ENCODE results near the gene JUP.

The JUP gene

DNA sequence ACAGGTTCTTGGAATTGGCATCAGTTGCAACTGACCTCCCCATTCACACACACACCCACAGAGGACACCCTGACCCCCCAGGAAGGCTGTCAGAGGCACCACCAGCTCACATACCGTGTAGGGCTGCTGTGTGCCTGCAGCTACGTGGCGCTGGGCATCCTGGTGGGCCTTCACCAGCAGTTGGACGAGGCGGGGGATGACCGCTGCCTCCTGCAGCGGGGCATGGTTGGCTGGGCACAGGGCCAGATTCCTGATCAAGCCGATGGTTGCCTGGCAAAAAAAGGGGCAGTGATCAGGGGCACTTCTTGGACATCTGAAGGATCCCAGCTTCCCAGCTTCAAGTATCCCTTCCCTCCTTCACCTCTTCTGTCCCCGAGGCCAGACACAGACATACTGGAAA is 27.9 kb downstream of the JUP start:
- no peak for DNase-seq (ENCODE audit: low read depth)

DNA sequence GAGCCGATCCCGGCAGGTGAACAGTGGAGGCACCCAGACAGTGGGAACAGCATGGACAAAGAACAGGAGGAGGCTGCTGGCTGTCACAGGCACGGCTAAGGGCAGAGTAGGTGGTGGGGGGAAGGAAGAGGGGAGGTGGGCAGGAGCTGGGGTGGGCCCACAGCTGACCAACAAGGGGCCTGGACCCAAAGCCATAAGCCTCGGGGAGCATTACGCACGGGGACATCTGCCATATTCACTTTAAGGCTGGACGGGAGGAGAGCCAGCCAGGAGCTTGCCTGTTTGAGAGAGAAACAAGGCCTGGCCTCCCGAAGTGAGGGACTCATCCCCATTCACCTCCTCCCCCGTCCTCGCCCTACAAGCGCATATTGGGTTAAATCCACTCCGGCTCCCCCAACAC is 32.4 kb downstream of the JUP start:
- no peak for DNase-seq (ENCODE audit: low read depth)

DNA sequence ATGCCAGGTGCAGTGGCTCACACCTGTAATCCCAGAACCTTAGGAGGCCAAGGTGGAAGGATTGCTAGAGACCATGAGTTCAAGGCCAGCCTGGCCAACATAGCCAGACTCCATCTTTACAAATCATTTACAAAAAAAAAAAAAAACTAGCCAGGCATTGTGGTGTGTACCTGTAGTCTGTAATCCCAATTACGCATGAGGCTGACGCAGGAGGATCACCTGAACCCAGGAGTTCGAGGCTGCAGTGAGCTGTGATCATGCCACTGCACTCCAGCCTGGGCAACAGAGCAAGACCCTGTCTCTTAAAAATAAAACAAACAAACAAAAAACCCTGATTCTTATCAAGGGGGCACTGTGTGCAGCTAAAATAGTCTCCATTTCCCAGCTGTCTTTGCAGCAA is 35.2 kb downstream of the JUP start:
- no peak for DNase-seq (ENCODE audit: low read depth)

DNA sequence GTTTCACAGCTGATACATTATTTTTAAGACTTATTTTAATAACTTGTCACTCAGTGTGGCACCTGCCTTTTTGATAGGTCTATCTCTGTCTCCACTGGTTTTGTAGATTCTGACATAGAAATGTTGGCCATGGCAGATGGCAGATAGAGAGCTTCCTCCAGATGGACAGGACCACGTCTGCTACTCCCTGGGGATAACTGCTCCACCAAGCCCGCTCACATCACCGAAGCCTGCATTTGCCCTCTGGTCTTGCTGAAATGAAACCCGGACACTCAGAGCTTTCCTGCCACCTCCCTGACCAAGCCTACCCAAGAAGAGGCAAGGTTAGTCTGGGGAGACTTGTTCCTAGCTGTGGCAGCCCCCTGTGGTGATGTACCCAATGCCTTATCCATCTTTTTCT is 35.6 kb downstream of the JUP start:
- DNase-seq (ENCODE audit: low read depth) = no peak

DNA sequence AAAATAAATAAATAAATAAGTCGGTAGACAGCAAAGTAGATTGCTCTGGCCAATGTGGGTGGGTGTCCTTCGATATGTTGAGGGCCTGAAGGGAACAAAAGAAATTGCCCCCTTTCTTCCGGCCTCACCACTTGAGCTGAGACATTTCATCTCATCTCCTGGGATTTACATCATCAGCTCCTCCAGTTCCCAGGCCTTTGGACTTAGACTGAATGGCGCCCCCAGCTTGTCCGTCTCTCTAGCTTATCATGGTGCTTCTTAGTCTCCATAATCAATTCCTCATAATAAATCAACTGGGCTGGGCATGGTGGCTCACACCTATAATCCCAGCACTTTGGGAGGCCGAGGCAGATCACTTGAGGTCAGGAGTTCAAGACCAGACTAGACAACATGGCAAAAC is 38.2 kb downstream of the JUP start:
- no peak for DNase-seq (ENCODE audit: low read depth)

DNA sequence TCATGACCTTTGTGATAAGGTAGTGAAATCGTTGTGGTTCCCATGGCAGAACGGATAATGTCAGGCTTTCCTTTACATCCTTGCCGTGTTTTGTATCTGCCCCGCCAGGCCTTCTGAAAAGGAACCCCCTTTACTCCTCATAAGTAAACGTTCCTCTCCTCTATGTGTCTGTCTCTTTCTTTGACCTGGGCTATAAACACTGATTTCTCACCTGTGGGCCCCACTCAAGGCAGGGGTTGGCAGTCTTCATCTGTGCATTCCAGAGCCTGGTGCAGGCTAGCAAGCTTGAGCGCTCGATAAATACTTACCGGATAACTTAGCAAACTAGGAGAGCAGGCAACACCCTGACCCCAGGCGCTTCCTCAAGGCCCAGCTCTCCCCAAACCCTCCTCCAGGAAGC is 44.8 kb downstream of the JUP start:
- DNase-seq (ENCODE audit: low read depth) = no peak

DNA sequence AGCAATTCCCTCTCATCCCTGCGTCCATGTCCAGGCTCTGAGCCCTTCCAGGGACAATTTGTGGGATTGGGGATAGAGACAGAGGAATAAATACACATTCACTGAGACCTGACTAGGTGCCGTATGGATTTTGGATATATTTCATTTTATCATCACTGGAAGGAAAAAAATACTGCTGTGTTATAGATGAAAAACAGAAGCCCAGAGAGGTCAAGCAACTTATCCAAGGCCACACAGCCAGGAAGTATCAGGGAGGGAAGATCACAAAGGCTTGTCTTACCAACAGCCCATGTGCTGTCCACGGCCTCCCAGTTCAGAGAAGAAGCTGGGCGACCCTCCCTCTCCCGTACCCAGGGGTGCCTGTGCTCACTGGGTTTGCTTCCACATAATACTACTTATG is 46.0 kb downstream of the JUP start:
- no peak for DNase-seq (ENCODE audit: low read depth)

DNA sequence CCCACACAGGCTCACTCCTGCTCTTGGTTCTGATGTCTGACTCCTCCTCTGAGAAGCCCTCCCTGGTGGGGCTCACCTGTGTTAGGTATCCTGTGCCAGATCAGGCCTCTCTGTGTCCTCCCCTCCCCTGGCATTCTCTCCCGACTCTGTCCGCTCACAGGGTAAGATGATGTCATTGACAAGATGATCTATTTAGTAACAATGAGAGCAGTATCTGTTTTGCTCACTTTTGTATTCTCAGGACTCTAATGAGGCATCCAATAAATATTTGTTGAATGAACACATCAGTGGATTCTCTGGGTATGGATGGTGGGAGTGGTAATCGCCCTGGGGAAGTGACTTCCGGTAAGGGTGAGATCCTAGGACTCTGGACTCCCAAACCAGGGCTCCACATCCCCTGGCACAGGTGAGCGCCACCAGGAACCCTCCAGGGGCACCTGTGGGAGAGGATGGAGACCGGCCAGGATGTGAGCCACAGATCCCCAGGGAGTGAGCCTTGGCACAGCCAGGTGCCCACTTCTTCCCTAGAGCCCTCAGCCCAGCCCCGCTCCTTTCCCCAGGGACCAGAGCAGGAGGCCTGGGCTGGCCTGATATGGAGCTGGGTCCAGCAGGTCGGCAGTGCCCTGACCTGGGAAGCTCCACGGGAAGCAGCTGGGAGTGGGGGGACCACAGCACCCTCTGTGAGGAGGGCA is 46.7 kb downstream of the JUP start:
- no peak for DNase-seq (ENCODE audit: low read depth)

DNA sequence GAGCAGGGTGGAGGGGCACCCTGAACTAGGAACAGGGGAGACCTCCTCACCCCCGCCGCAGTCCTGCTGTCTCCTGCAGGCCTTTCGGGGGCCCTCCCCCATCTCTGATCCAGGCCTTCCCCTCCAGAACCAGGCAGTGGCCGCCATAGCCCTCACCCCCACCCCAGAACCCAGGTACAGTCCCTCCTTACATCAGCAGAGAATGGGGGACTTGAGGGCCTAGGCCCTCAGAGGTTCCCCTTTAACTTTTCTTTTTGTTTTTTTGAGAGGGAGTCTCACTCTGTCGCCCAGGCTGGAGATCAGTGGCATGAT is 47.8 kb downstream of the JUP start:
- DNase-seq (ENCODE audit: low read depth) = no peak

DNA sequence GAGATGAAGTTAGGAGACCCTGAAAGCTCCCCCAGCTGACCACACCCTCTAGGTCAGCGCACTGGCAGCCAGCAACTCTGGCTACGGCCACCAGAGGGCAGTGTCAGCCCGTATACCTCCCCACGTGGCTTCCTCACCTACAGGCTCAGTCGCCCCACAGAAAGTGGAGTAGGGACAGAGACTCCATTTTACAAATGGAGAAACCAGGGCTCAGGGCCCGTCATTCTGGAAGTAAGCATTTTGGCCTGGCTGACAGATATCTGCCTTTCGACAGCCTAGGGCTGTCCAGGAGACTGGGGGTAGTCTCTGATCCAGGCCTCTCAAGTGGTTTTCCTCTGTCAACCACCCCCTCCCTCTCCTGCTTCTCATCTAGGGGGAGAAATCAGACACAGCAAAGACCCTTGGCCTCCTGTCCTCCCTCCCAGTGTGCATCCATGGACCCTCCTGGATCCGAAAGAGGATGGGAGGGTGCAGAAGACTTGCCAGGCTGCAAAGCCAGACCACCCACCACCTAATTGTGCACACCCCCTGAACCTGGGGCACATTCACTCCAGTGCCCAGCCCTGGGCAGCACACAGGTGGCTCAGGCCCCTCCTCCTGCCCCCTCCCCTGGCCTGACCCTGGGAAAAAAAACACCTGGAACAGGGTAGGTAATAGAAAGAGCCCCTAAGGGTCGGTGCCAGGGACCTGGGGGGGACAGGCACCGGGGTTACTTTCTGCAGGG is 48.3 kb downstream of the JUP start:
- DNase-seq (ENCODE audit: low read depth) = peak; percentile 79

DNA sequence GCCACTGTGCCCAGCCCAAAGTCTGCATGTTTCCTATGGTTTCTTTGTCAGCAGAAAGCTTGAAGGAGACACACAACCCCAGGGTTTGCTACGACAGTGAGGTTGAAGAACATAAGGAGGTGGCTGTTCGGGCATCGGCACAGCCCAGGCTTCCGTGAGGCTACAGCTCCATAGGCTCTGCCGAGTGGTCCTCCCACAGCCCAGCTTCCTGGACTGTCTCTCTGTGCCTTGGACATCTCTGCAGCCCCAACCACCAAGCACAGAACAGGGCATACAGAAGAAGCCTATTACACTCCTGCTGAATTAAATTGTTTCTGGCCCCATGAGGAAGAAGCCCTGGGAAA is 48.9 kb downstream of the JUP start:
- no peak for DNase-seq (ENCODE audit: low read depth)

DNA sequence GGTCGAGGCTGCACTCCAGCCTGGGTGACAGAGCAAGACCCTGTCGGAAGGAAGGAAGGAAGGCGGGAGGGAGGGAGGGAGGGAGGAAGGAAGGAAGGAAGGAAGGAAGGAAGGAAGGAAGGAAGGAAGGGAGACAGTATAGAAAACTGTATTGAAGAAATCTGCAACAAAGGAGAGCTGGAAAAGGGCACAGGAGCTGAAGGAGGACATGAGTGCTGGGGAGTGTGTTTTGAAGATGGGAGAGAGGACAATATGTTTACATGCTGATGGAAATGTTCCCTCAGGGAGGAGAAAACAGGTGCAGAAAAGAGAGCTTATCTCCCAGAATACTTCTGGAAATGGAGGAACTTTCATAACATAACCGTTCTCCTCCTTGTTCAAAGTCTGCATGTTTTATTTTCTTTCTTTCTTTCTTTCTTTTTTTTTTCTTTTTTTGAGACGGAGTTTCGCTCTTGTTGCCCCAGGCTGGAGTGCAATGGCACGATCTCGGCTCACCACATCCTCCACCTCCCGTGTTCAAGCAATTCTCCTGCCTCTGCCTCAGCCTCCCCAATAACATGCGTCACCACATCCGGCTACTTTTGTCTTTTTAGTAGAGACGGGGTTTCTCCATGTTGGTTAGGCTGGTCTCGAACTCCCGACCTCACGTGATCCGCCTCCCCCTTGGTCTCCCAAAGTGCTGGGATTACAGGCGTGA is 49.4 kb downstream of the JUP start:
- no peak for DNase-seq (ENCODE audit: low read depth)

DNA sequence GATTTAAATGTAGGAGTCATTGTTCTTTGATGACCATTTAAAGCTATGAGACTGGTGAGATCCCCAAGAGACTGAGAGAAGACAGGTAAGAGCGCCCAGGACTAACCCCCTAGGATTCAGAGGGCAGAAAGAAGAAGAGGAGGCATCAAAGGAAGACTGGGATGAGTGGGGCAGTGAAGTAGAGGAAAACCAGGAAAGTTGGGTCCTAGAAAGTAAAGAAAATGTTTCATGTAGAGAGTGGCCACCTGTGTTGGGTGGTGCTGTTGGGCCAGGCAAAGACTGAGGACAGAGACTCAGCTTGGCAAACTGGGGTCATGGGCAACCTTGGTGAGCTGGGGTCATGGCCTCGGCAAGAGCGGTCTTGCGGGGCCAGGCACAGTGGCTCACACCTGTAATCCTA is 50.8 kb downstream of the JUP start:
- DNase-seq (ENCODE audit: low read depth) = no peak

DNA sequence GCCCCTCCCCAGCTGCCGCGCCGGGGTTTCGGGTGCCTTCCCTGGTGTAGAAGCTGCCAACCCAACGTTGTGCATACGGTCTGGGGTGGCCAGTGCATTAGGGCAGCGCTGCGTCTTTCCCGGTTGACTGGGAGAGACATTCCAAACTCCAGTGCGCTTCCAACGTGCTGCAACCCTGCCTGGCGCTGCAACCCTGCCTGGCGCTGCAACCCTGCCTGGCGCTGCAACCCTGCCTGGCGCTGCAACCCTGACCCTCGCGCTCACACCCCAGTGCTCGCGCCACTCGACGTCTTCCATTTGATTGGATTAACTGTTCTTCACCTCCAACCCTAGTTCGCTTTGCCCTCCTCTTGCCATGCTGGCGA is 51.6 kb downstream of the JUP start:
- DNase-seq (ENCODE audit: low read depth) = no peak

DNA sequence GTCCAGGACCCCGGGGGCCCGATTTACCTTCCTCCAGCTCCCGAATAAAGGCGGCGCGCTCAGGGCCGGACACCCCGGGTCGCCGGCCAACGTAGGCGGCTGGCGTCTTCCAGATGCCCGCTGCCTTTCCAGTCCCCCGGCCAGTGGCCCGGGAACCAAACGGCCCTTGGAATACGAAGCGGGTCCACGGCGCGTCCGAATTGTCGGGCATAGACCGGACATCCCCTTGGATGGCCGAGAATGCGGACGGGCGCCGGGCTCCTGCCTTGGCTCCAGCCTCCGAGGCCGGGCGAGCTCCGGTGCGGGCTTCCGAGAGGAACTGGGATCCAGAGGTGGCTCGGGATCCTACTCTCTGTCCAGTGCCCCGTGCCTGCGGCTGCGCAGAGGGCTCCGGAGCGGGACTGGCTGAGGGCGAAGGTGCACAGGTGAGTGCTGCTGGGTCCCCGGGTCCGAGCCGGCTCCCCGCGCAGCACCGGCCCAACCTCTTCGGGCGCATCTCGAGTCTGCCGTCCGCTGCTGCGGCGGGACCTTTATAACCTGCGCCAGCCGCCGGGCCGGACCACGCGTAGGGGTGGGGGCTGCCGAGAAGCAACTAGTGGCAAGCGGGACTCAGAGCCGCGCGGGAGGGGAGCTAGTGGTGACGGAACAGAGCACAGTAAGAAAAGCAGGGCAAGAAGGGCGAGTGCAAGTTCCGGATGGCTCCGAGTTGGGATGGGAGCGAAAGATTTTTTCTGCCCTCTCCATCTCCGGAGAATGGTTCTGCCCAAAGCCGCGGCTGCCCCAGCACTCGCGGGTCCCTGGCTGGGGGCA is 52.2 kb downstream of the JUP start, which contains the start of gene HAP1:
TSS of gene HAP1 (minus strand) at position 505 of the 810 bp plus-strand sequence. CDS start at position 496, 9 bp downstream.
- no peak for DNase-seq (ENCODE audit: low read depth)

DNA sequence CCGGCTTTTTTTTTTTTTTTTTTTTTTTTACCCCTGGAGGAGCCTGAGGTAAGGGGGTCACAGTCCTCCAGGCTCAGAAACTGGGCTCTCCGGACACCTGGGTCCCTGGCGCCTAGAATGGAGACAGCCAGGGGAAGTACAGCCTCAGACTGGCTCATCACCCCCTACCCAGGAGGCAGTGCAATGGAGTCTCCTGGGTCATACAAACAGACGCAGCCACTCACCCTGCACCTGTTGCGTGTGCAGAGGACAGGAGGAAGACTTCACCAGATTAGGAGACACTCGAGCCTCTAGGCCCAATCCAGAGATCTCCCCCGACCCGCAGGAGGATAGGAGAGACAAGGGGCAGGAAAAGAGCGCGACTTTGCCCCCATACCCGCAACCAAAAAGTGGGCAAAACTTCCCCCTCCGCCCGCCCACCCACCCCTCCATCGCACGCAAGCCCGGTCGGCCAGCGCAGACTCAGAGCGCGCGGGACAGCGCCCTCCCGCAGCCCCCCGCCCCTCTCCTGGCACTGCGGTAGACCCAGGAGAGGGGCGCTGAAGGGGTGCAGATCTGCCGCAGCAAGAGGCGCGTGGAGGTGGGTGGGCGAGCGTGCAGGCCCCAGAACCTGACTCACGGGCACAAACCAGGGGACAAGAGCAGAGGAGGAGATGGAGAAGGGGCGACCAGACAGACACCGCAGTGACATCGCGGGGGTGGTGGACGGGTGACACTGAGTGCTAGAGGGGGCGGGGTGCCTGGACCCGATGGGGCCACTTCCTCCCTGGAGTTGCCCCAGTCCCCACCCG is 53.0 kb downstream of the JUP start:
- no peak for DNase-seq (ENCODE audit: low read depth)

DNA sequence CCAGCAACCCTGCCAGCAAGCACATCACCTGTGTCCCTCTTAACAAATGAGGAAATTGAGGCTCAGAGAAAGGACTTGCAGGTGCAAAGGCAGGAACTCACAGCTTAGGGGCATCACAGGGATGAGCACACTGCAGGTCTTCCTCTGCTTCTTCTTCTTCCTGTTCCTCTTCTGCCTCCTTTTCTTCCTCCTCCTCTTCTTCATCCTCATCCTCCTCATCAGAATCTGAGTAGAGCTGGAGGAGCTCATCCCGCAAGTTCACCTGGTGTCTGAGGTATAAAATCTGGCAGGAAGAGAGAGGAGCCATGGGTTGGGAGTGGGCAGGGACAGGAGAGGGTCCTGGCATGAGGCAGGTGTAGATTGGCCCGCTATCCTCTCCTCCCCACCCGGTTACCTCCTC is 54.7 kb downstream of the JUP start:
- no peak for DNase-seq (ENCODE audit: low read depth)

DNA sequence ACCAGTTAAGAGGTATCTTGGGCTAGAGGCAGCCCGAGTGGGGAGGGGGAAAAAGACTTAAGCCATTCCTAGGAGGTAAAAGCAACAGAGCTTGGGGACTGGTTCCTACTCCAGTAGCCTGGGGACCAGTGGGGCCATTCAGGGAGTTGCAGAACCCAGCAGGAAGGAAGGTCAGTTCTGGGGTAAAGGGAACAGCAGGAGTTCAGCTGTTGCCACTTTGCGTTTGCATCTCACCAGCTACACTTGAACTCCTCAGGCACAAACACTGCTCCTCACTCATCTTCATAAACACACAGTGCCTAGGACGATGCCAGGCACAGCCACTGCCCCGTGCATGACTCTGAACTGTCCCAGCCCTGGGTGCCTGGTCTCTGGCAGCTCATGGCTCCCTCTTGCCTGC is 56.0 kb downstream of the JUP start:
- no peak for DNase-seq (ENCODE audit: low read depth)

DNA sequence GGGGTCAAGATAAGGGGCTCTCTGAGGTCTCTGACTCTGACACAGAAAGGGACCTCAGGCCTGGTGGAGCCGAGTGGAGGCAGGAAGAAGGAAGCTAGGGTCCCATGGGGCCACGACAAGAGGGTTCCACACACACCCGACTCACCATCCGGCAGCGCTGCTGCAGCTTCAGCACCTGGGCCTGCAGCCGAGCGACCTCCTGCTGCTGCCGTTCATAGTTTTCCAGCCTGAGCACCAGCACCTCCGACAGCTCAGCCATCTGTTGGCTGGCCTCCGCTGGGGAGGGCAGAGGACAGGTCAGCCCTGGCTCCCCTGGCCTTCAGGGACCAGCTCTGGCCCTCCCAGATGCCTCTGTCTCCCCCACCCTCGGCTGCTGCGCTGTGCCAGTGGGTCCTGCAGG is 58.5 kb downstream of the JUP start:
- DNase-seq (ENCODE audit: low read depth) = no peak

DNA sequence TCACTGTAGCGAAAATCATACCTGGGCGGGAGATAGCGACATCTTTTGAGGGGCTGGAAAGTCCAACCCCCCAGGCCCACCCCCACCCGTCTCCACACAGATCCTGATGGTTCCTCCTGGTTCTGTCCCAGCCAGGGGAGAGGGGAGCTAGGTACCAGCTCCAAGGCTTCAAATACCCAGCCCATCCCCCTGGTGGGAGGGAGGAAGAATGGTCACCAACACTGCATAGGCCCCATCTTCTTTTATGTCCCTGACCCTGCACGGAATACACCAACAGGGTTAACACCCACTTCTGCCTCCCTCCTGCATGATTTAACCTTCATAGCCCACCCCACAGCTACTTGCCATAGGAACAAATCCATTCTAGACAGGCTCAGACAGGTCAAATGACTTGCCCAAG is 61.4 kb downstream of the JUP start:
- no peak for DNase-seq (ENCODE audit: low read depth)

DNA sequence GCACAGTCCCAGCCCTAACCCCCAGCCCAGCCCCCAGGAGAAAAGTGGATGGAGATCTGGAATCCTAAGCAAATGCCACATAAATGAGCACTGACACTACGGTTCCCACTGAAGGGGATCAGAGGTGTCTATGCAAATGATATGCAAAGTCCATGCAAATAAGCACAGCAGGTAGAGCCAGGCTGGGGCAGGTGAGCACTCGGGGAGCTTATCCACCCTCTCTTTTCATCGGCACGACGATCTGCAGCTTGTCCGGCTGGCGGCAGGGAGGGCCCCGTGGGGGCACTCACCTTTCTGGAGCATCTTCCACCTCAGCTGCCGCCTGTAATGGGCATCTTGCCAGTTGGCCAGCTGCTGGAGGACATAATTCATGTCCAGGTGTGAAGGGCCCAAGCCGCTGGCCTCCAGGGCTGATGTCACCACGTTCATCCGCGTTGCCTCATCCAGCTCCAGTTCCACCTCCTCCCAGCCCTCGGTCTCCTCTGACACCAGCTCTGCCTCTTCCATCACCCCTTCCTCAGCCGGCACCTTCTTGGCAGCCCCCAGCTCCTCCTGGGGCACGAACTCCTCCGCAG is 61.9 kb downstream of the JUP start:
- DNase-seq (ENCODE audit: low read depth) = no peak

Data from activated T-cell treated with anti-CD3 and anti-CD28 coated beads for 48 hours (primary cell).